Naive B cell (primary cell): ENCODE measurements around the gene CCNJ. TPM values are rescaled to one million over a fixed set of nuclear protein-coding genes. Genes with fewer than 3 reads are reported as not detected.
"Not testable (repeated sequence)": the region's sequence is repeated elsewhere in the genome, so short reads cannot be mapped to it uniquely, and the experiment has no call there.

Source experiments
- ATAC-seq, 2 donors: fragments of 150-1000 bp; cut with Tn5 transposase; 2 replicates each; pipeline ENCODE4 v1.10.0; 2021; ENCODE audit warnings: low read depth in 2 of 2, mild to moderate bottlenecking in 2 of 2, moderate library complexity in 2 of 2
- DNase-seq: peaks from one replicate; pipeline ENCODE4 v3.0.0; 2022
- H3K27ac Mint-ChIP-seq, 6 donors: one replicate each; pipeline ENCODE4 v1.8.0; 2020 to 2022; ENCODE audit warnings: mild to moderate bottlenecking in 6 of 6, mixed read lengths in 6 of 6, moderate library complexity in 5 of 6, inconsistent platforms in 2 of 6
- H3K27me3 Mint-ChIP-seq, 3 donors: one replicate each; pipeline ENCODE4 v1.8.0; 2021 to 2022; ENCODE audit warnings: mixed read lengths in 3 of 3, mild to moderate bottlenecking in 1 of 3
- H3K36me3 Mint-ChIP-seq, 2 donors: one replicate each; pipeline ENCODE4 v1.8.0; 2020 to 2022; ENCODE audit warnings: mixed read lengths in 2 of 2, inconsistent platforms in 1 of 2, mild to moderate bottlenecking in 1 of 2
- H3K4me1 Mint-ChIP-seq, 3 donors: one replicate each; pipeline ENCODE4 v1.8.0; 2020 to 2022; ENCODE audit warnings: mixed read lengths in 3 of 3, inconsistent platforms in 1 of 3, mild to moderate bottlenecking in 1 of 3, moderate library complexity in 1 of 3
- H3K4me3 Mint-ChIP-seq, 8 donors: one replicate each; pipeline ENCODE4 v1.8.0; 2020 to 2022; ENCODE audit warnings: mild to moderate bottlenecking in 8 of 8, mixed read lengths in 8 of 8, moderate library complexity in 8 of 8, inconsistent platforms in 2 of 8
- H3K9me3 Mint-ChIP-seq, 7 donors: one replicate each; pipeline ENCODE4 v1.8.0; 2020 to 2022; ENCODE audit warnings: mixed read lengths in 7 of 7, mild to moderate bottlenecking in 5 of 7, inconsistent platforms in 2 of 7, moderate library complexity in 1 of 7
- polyA plus RNA-seq, 6 donors: library from polyadenylated mRNA; unstranded; fragments of 300-500 nt; fragmentation: Illumina TruSeq; gene quantifications; one replicate each; pipeline ENCODE4 v1.2.3, GENCODE V29; 2021; ENCODE audit warnings: low read depth in 6 of 6

Gene CCNJ
- 1 to 10 TPM in 3 of 6 donors, under 1 TPM in 2, not detected in 1; 0.88 to 1.5 (median 1.2) TPM for polyA plus RNA-seq

GRCh38 chr10:96043033-96043892, at the start of gene CCNJ:
TSS of gene CCNJ (plus strand) at chr10:96043583. CDS start at chr10:96044394, 811 bp downstream.
- Mint-ChIP-seq H3K27ac (peak within 1 kb of the TSS; percentile 86 to 96 (median 92)), H3K9me3 (no peaks in the 10 kb centered on the region), H3K4me1 (peaks cover 28 to 45% (median 41%) of the 10 kb centered on the region in 3 donors), H3K36me3 (no peaks in the 10 kb centered on the region), H3K27me3 (no peaks in the 10 kb centered on the region), H3K4me3 (peak within 1 kb of the TSS; percentile 91 to 97 (median 94))
- ATAC-seq: peak; percentile 86
- peak; percentile 86 for DNase-seq

DNA sequence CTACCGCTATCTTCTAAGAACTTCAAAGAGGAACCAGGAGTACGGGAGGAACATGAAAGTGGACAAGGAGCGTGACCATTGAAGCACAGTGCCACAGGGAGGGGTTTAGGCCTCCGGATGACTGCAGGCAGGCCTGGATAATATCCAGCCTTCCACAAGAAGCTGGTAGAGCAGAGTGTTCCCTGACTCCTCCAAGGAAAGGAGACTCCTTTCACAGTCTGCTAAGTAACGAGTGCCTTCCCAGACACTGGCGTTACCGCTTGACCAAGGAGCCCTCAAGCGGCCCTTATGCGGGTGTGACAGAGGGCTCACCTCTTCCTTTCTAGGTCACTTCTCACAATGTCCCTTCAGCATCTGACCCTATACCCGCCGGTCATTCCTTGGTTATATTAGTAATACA, 49.0 kb upstream of the CCNJ start:
- H3K9me3 Mint-ChIP-seq, H3K27me3 Mint-ChIP-seq, DNase-seq, H3K4me3 Mint-ChIP-seq, H3K36me3 Mint-ChIP-seq, H3K27ac Mint-ChIP-seq, ATAC-seq, H3K4me1 Mint-ChIP-seq: not testable (repeated sequence)

GRCh38 chr10:95998255-95998784, 45.1 kb upstream of the CCNJ start:
- Mint-ChIP-seq H3K4me1 (peaks cover 0 to 6% (median 0%) of the 10 kb centered on the region in 3 donors), H3K4me3 (no peak overlapping the region), H3K36me3 (no peaks in the 10 kb centered on the region), H3K27me3 (no peaks in the 10 kb centered on the region), H3K9me3 (no peaks in the 10 kb centered on the region), H3K27ac (no peak overlapping the region)
- no peak for DNase-seq
- ATAC-seq: no peak

GRCh38 chr10:96013956-96014355, 29.4 kb upstream of the CCNJ start:
- no peak overlapping the region for H3K4me3 Mint-ChIP-seq
- H3K36me3 Mint-ChIP-seq: no peaks in the 10 kb centered on the region
- H3K27ac Mint-ChIP-seq: no peak overlapping the region
- no peaks in the 10 kb centered on the region for H3K9me3 Mint-ChIP-seq
- peaks cover 2 to 6% (median 6%) of the 10 kb centered on the region in 3 donors for H3K4me1 Mint-ChIP-seq
- ATAC-seq (no peak), DNase-seq (no peak)
- peaks cover 0 to 9% (median 0%) of the 10 kb centered on the region in 3 donors for H3K27me3 Mint-ChIP-seq

- Mint-ChIP-seq H3K27ac (peak overlapping the region in 3 of 6 donors; percentile 9 to 65 (median 51)), H3K4me1 (peaks cover 2 to 6% (median 6%) of the 10 kb centered on the region in 3 donors), H3K4me3 (no peak overlapping the region), H3K27me3 (peaks cover 0 to 9% (median 0%) of the 10 kb centered on the region in 3 donors), H3K9me3 (no peaks in the 10 kb centered on the region), H3K36me3 (no peaks in the 10 kb centered on the region)
- no peak for ATAC-seq
- no peak for DNase-seq
These were observed 28.8 kb upstream of the CCNJ start for GRCh38 chr10:96014473-96015102.

DNA sequence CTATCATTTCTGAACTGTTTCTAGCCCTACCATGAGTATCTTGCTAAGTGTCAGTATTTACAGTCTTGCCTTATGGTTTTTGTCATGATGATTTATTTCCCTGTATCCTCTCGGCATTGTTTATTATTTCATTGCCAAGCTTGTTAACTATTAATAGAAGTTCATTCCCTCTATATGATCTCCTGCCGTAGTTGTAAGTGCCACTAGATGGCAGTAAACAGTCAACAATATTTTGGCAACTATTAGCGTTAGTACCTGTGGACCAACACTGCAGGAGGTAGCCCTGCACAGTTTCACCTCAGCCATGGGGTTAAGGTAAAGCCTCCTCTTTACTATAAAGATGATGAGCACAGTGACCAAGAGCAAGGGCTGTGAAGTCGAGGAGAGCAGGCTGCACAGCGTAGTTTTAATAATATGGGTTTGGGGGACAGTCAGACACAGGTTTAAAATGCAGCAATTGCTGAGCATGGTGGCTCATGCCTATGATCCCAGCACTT, 26.1 kb upstream of the CCNJ start:
- Mint-ChIP-seq H3K27ac (no peak overlapping the region), H3K27me3 (peaks cover 0 to 5% (median 0%) of the 10 kb centered on the region in 3 donors), H3K36me3 (no peaks in the 10 kb centered on the region), H3K4me3 (no peak overlapping the region), H3K9me3 (no peaks in the 10 kb centered on the region), H3K4me1 (peaks cover 2 to 6% (median 6%) of the 10 kb centered on the region in 3 donors)
- peak; percentile 81 to 90 for ATAC-seq
- DNase-seq: peak; percentile 47

- Mint-ChIP-seq H3K27ac (no peak overlapping the region), H3K27me3 (peaks cover 0 to 5% (median 0%) of the 10 kb centered on the region in 3 donors), H3K9me3 (no peaks in the 10 kb centered on the region), H3K36me3 (no peaks in the 10 kb centered on the region), H3K4me1 (peaks cover 2 to 6% (median 6%) of the 10 kb centered on the region in 3 donors), H3K4me3 (no peak overlapping the region)
- DNase-seq (no peak), ATAC-seq (no peak)
These were observed 22.1 kb upstream of the CCNJ start for GRCh38 chr10:96021332-96021731.

- Mint-ChIP-seq H3K9me3 (no peaks in the 10 kb centered on the region), H3K4me1 (no peaks in the 10 kb centered on the region), H3K4me3 (no peak overlapping the region), H3K27ac (peak overlapping the region in 1 of 6 donors; percentile 12), H3K36me3 (no peaks in the 10 kb centered on the region), H3K27me3 (no peaks in the 10 kb centered on the region)
- ATAC-seq: no peak
- DNase-seq: no peak
These were observed 20.6 kb upstream of the CCNJ start for GRCh38 chr10:96022739-96023138.

- ATAC-seq (no peak), DNase-seq (no peak)
- H3K36me3 Mint-ChIP-seq: no peaks in the 10 kb centered on the region
- H3K27ac Mint-ChIP-seq: no peak overlapping the region
- no peak overlapping the region for H3K4me3 Mint-ChIP-seq
- H3K27me3 Mint-ChIP-seq: no peaks in the 10 kb centered on the region
- H3K4me1 Mint-ChIP-seq: no peaks in the 10 kb centered on the region
- no peaks in the 10 kb centered on the region for H3K9me3 Mint-ChIP-seq
These were observed 20.2 kb upstream of the CCNJ start for GRCh38 chr10:96023168-96023567.

DNA sequence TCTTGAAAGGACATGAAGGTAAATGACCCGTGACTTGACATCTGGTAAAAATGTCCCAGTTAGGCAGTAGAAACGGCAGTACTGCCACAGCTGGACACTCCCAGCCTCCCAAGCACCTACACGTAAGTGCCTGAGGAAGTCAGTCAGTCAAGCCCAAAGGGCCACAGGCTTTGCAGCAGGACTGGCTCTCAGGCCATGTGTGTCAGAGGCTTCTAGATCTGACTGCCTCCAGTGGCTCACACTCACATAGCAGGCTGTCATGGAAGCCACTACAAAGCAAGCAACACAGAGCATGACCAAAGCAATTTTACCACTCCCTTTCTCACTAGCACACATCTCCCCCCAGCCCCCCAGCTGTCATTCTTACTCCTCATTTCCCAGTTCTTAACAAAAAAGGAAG, 17.8 kb upstream of the CCNJ start:
- H3K27me3 Mint-ChIP-seq: no peaks in the 10 kb centered on the region
- no peaks in the 10 kb centered on the region for H3K4me1 Mint-ChIP-seq
- H3K36me3 Mint-ChIP-seq: no peaks in the 10 kb centered on the region
- no peaks in the 10 kb centered on the region for H3K9me3 Mint-ChIP-seq
- H3K4me3 Mint-ChIP-seq: no peak overlapping the region
- ATAC-seq (peak; percentile 55 to 57), DNase-seq (no peak)
- H3K27ac Mint-ChIP-seq: peak overlapping the region in 2 of 6 donors; percentile 27 to 46

DNA sequence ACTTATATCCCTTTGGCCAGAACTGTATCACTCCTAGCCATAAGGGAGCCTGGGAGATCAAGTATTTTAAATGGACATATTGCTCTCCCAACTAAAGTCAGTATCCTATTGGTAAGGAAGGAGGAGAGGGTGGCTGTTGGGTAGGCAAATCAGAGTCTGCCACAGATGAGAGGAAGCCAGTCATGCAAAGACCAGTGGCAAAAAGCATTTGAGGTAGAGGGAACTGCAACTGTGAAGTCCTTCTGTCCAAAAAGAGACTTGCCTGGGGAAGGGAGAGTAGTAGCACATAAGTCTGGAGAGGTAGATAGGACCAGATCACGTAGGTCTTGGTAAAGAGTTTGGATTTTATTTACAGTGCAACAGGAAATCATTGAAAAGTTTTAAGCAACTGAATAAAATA, 8.8 kb upstream of the CCNJ start:
- Mint-ChIP-seq H3K4me3 (no peak overlapping the region), H3K27me3 (no peaks in the 10 kb centered on the region), H3K36me3 (no peaks in the 10 kb centered on the region), H3K9me3 (peaks cover 0 to 8% (median 2%) of the 10 kb centered on the region in 7 donors), H3K27ac (no peak overlapping the region), H3K4me1 (peaks cover 0 to 4% (median 0%) of the 10 kb centered on the region in 3 donors)
- DNase-seq (no peak), ATAC-seq (no peak)

DNA sequence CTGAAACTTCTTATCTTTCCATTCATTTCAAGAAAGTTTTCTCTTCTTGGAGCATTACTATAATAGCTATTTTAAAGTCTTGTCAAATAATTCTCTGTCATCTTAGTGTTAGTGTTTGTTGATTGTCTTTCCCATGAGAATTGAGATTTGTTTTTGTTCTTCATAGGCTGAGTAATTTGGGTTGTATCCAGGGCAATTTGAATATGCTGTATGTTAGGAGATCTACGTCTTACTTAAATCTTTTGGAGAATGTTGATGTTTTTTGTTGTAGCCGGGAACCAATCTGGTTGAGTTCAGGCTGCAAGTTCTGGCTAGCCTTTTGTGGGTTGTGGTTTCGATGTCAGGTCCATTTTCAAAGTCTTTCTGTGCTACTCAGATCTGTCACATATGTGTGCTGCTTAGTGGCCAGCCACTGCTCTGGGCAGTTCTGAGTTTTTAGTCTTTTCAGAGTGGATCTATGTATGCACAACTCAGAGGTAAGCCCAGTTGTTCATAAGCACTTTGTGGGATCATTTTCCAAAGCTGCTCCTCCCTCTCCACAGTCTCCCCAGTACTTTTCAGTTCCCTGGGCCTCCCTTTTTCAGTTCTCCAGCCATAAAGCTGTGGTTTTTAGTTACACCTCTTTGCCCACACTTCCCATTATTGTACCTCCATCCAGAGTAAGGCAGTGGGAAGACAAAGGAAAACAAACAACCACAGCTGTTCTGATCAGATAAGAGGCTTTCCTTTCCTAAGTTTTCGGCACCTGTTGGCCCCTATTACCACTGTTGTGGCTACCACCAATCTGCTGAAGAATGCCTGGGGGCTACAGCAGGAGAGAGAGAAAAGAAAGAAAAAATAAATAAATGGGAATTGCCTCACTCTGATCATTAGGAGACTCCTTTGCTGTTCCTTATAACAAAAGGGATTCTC, 4.7 kb upstream of the CCNJ start:
- H3K27me3 Mint-ChIP-seq: no peaks in the 10 kb centered on the region
- H3K27ac Mint-ChIP-seq: peak overlapping the region in 1 of 6 donors; percentile 70
- DNase-seq (no peak), ATAC-seq (no peak)
- peak overlapping the region in 1 of 8 donors; percentile 3 for H3K4me3 Mint-ChIP-seq
- peaks cover 0 to 8% (median 2%) of the 10 kb centered on the region in 7 donors for H3K9me3 Mint-ChIP-seq
- no peaks in the 10 kb centered on the region for H3K36me3 Mint-ChIP-seq
- peaks cover 5 to 10% (median 6%) of the 10 kb centered on the region in 3 donors for H3K4me1 Mint-ChIP-seq

DNA sequence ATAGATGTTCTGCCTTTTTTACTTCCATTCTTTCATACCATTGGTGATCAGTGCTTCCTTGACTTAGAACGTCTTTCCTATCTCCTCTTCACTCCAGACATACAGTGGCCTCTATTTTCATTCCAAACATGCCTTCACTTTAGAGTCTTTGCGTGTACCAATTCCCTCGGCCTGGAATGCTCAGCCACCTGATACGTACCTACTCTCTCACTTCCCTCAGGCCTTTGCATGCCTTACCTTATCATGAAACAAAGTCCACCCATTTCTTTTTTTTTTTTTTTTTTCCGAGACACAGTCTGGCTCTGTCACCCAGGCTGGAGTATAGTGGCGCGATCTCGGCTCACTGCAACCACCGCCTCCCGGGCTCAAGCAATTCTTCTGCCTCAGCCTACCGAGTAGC, 2.2 kb upstream of the CCNJ start:
- DNase-seq (no peak), ATAC-seq (no peak)
- Mint-ChIP-seq H3K4me1 (peaks cover 15 to 28% (median 26%) of the 10 kb centered on the region in 3 donors), H3K27me3 (no peaks in the 10 kb centered on the region), H3K27ac (no peak overlapping the region), H3K9me3 (peaks cover 0 to 5% (median 2%) of the 10 kb centered on the region in 7 donors), H3K36me3 (no peaks in the 10 kb centered on the region), H3K4me3 (peak overlapping the region in 2 of 8 donors; percentile 54 to 73)
